Kidney tubule cell (primary cell): ENCODE results near the gene LYPD6.
A peak's percentile ranks its signal among the peaks of the same experiment; 100 is the strongest.

Experiments
- DNase-seq: peaks from one replicate; pipeline ENCODE4 v3.0.0-alpha.2; 2018; ENCODE audit warnings: low spot score

LYPD6 gene

GRCh38 chr2:149409506-149409905, 79.1 kb downstream of the LYPD6 start:
- DNase-seq, result no peak

- peak; percentile 59 for DNase-seq
Measured at GRCh38 chr2:149410701-149411484, 80.5 kb downstream of the LYPD6 start.

GRCh38 chr2:149413487-149413886, 83.1 kb downstream of the LYPD6 start:
- DNase-seq, result no peak

GRCh38 chr2:149415086-149415485, 84.7 kb downstream of the LYPD6 start:
- DNase-seq, result no peak

- peak; percentile 47 for DNase-seq
Measured at GRCh38 chr2:149418065-149418464, 87.7 kb downstream of the LYPD6 start.

- DNase-seq, result no peak
Measured at GRCh38 chr2:149420053-149420963, 89.9 kb downstream of the LYPD6 start.

GRCh38 chr2:149421791-149422190, 91.4 kb downstream of the LYPD6 start:
- DNase-seq, result no peak

- peak; percentile 76 for DNase-seq
Measured at GRCh38 chr2:149422337-149422990, 92.1 kb downstream of the LYPD6 start.

- DNase-seq, result peak; percentile 9
Measured at GRCh38 chr2:149422991-149423338, 92.6 kb downstream of the LYPD6 start.

GRCh38 chr2:149423630-149424029, 93.2 kb downstream of the LYPD6 start:
- DNase-seq, result no peak

GRCh38 chr2:149427387-149427786, 97.0 kb downstream of the LYPD6 start:
- no peak for DNase-seq

GRCh38 chr2:149428783-149429182, 98.4 kb downstream of the LYPD6 start:
- no peak for DNase-seq

- no peak for DNase-seq
Measured at GRCh38 chr2:149430743-149431736, 100.7 kb downstream of the LYPD6 start.

- DNase-seq, result no peak
Measured at GRCh38 chr2:149438330-149438960, 108.1 kb downstream of the LYPD6 start.

GRCh38 chr2:149441255-149441654, 110.9 kb downstream of the LYPD6 start:
- DNase-seq, result no peak

- DNase-seq, result no peak
Measured at GRCh38 chr2:149442346-149442745, 112.0 kb downstream of the LYPD6 start.

GRCh38 chr2:149443150-149443549, 112.8 kb downstream of the LYPD6 start:
- no peak for DNase-seq

GRCh38 chr2:149446748-149447147, 116.4 kb downstream of the LYPD6 start:
- DNase-seq, result no peak

GRCh38 chr2:149448315-149448714, 117.9 kb downstream of the LYPD6 start:
- no peak for DNase-seq

GRCh38 chr2:149449017-149449416, 118.6 kb downstream of the LYPD6 start:
- no peak for DNase-seq
